Ishikawa (cell line): ENCODE data around the gene TTC3.

Experiments
- CEBPB ChIP-seq: IDR thresholded peaks from 2 replicates; pipeline ENCODE4 v1.6.1; 2012
- RAD21 ChIP-seq: IDR thresholded peaks from 2 replicates; pipeline ENCODE4 v1.6.1; 2012; ENCODE audit warnings: low read depth
- REST ChIP-seq: IDR thresholded peaks from 2 replicates; pipeline ENCODE4 v1.6.1; 2012; ENCODE audit warnings: low read depth, mild to moderate bottlenecking

GRCh38 chr21:37101384-37101783 is 28.3 kb downstream of the TTC3 start:
- TF ChIP-seq CEBPB (no peak), RAD21 (no peak), REST (no peak)
